ENCODE measurements around the gene PSG3.
"Not testable (repeated sequence)": the region's sequence is repeated elsewhere in the genome, so short reads cannot be mapped to it uniquely, and the experiment has no call there.

The PSG3 gene

DNA sequence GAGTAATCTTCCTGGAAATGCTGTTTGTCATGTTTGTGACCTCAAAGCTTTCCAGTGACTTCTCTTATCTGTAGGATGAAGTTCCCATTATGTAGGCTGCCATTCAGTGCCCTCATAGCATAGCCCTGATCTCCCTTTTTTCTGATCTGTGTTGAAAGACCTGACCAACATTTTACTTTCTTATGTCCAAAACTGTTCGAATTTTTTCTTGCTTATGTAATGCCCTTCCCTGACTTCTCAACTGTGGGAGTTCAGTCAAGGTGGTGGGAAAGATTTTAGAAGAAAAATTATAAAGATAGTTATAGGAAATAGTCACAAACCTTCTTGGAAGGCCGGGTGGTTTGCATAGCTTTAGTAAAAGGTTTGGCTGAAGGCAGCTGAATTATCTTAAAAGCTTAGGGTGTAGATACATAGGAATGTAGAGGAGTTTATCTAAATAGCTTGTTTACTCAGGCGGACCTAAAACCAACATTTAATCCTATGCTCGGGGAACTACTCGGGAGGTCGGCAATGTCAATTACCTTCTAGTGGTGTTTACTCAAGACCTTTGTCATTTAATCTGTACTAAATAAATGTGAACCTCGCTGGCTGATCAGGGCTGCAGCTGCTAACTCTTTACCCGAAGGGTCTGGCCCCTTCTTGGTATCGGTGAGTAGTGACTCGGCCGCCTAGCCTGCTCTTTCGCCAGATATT, 44.3 kb downstream of the PSG3 start:
- DNase-seq (ENCODE audit: low spot score) = no peak

DNA sequence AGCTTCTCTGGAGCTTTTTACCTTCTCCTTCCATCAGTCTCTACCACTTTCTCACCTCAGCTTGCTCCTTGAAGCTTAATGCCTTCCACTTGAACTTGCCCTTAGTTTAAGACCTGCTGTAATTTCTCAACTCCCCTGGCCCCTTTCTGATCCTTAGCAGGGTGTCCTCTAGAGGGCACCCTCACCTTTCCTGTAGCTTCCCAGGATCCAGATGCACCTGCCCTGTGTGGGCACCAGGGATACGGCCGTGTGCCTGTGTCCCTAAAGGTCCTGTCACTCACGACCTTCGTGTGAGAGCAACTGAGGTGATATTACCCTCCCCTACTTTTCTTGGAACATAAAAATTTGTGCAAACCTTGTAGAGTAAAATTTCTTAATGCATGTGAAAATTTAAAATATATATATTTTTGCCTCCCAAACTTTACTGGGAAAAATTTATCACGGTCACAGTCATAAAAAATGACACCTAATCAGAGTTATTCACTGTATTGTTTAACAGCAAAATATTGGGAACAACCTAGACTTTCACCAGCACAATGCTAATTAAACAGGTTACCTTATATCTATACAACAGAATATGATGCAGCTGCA, 46.4 kb downstream of the PSG3 start:
- peak; percentile 58 for DNase-seq (ENCODE audit: low spot score)

DNA sequence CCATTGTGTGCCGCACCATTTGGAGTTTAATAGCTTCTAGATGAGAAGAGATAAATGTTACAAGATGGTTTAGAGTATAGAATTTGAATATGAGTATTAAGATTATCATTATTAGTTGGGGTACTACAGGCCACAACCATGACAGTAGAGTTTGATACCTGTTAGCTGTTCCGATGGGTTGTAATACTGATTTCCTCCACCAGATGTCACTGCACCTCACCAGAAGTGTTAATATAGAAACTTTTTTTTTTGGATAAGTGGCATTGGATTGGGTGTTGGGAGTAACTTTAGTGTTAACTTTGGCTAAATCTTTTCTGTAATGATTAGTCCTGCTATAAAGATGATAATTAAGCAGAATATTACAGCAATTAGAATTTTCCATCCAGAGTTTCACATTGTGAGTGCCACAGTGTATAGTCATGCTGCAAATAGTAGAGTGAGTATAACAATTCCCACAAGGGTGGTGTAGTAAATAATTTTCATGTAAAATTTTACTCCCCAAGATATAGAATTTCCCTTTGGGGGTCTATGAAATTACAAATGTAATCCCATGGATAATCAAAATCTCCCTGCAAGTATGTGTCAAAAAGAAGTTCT, 56.3 kb downstream of the PSG3 start:
- DNase-seq (ENCODE audit: low spot score) = no peak

DNA sequence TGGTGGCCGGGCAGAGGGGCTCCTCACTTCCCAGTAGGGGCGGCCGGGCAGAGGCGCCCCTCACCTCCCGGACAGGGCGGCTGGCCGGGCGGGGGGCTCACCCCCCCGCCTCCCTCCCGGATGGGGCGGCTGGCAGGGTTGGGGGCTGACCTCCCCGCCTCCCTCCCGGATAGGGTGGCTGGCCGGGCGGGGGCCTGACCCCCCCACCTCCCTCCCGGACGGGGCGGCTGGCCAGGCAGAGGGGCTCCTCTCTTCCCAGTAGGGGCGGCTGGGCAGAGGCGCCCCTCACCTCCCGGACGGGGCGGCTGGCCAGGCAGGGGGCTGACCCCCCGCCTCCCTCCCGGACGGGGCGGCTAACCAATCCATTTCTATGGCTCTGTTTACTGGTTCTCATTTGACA, 64.0 kb downstream of the PSG3 start:
- DNase-seq (ENCODE audit: low spot score) = not testable (repeated sequence)

DNA sequence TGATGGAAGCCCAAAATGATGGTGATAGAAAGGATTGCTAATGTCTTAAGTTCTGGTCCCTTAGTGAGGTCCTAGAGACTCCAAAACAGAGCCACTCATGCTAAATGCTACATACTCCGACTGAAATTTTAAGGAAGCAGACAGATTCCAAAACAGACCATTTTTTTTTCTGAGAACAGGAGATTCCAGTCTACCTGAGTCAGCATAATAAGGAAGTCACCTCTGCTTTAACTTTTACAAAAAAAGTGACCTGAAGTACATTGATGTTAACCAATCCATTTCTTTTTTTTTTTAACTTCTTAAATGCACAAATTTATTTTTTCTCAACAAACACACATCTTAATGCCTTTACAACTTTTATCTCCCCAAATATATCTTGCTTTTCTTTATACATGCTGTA, 65.7 kb downstream of the PSG3 start:
- DNase-seq (ENCODE audit: low spot score) = not testable (repeated sequence)
